ENCODE measurements around the gene BBS9.

BBS9 gene

GRCh38 chr7:33539659-33540400 lies 410.5 kb downstream of the BBS9 start:
- no peak for DNase-seq (ENCODE audit: low read depth, low spot score)

- no peak for DNase-seq (ENCODE audit: low read depth, low spot score)
Measured at GRCh38 chr7:33547880-33548279, 418.5 kb downstream of the BBS9 start.

GRCh38 chr7:33550363-33550762 lies 421.0 kb downstream of the BBS9 start:
- no peak for DNase-seq (ENCODE audit: low read depth, low spot score)

GRCh38 chr7:33550979-33551378 lies 421.6 kb downstream of the BBS9 start:
- DNase-seq (ENCODE audit: low read depth, low spot score): no peak

GRCh38 chr7:33554046-33554445 lies 424.7 kb downstream of the BBS9 start:
- DNase-seq (ENCODE audit: low read depth, low spot score): no peak

- no peak for DNase-seq (ENCODE audit: low read depth, low spot score)
Measured at GRCh38 chr7:33554576-33554975, 425.2 kb downstream of the BBS9 start.

- no peak for DNase-seq (ENCODE audit: low read depth, low spot score)
Measured at GRCh38 chr7:33556472-33556871, 427.1 kb downstream of the BBS9 start.

- no peak for DNase-seq (ENCODE audit: low read depth, low spot score)
Measured at GRCh38 chr7:33558549-33559323, 429.4 kb downstream of the BBS9 start.

GRCh38 chr7:33559324-33559710 lies 430.0 kb downstream of the BBS9 start:
- DNase-seq (ENCODE audit: low read depth, low spot score): no peak

GRCh38 chr7:33562996-33563395 lies 433.6 kb downstream of the BBS9 start:
- no peak for DNase-seq (ENCODE audit: low read depth, low spot score)

- DNase-seq (ENCODE audit: low read depth, low spot score): no peak
Measured at GRCh38 chr7:33563651-33564050, 434.3 kb downstream of the BBS9 start.

GRCh38 chr7:33578166-33578565 lies 448.8 kb downstream of the BBS9 start:
- DNase-seq (ENCODE audit: low read depth, low spot score): no peak

GRCh38 chr7:33578881-33579672 lies 449.7 kb downstream of the BBS9 start:
- no peak for DNase-seq (ENCODE audit: low read depth, low spot score)

- DNase-seq (ENCODE audit: low read depth, low spot score): no peak
Measured at GRCh38 chr7:33579673-33579960, 450.3 kb downstream of the BBS9 start.

- no peak for DNase-seq (ENCODE audit: low read depth, low spot score)
Measured at GRCh38 chr7:33581236-33581635, 451.9 kb downstream of the BBS9 start.

GRCh38 chr7:33582104-33582503 lies 452.7 kb downstream of the BBS9 start:
- no peak for DNase-seq (ENCODE audit: low read depth, low spot score)

- DNase-seq (ENCODE audit: low read depth, low spot score): no peak
Measured at GRCh38 chr7:33582533-33582932, 453.2 kb downstream of the BBS9 start.

- DNase-seq (ENCODE audit: low read depth, low spot score): no peak
Measured at GRCh38 chr7:33589911-33590310, 460.5 kb downstream of the BBS9 start.

- DNase-seq (ENCODE audit: low read depth, low spot score): no peak
Measured at GRCh38 chr7:33590916-33591315, 461.6 kb downstream of the BBS9 start.

GRCh38 chr7:33591490-33591889 lies 462.1 kb downstream of the BBS9 start:
- DNase-seq (ENCODE audit: low read depth, low spot score): no peak

- no peak for DNase-seq (ENCODE audit: low read depth, low spot score)
Measured at GRCh38 chr7:33592718-33593117, 463.4 kb downstream of the BBS9 start.

GRCh38 chr7:33593611-33594010 lies 464.2 kb downstream of the BBS9 start:
- no peak for DNase-seq (ENCODE audit: low read depth, low spot score)

- no peak for DNase-seq (ENCODE audit: low read depth, low spot score)
Measured at GRCh38 chr7:33596686-33597085, 467.3 kb downstream of the BBS9 start.
